H1 (cell line): ENCODE measurements around the gene MESD. TPM values are rescaled to one million over a fixed set of nuclear protein-coding genes. Genes with fewer than 3 reads are reported as not detected.

Experiments
- CTCF ChIA-PET: fragments of 300-600 bp; sonication (Branson Sonifier 250); formaldehyde crosslinking; loops from one replicate; lab custom pipeline; 2021; ENCODE audit not compliant: partially characterized antibody; lab: Charles Lee
- POLR2A ChIA-PET: fragments of 300-600 bp; sonication (Branson Sonifier 250); formaldehyde crosslinking; loops from one replicate; lab custom pipeline; 2021; ENCODE audit warnings: inconsistent platforms; ENCODE audit not compliant: partially characterized antibody; lab: Charles Lee
- DNase-seq, 2 experiments: peaks; one replicate each; pipeline versions ENCODE4 v3.0.0 to v3.0.0-alpha.2; 2010 to 2022; ENCODE audit warnings: low spot score in 2 of 2, low read depth in 1 of 2, mixed read lengths in 1 of 2
- FAIRE-seq: peaks from 2 replicates; lab custom pipeline; 2011; peaks lifted over from hg19 to GRCh38; lab: Jason Lieb, UNC
- H2AFZ ChIP-seq: 2 replicates; pipeline ENCODE4 v1.8.1; 2012; ENCODE audit warnings: low read length, inconsistent platforms
- H2AK5ac ChIP-seq: 2 replicates; pipeline ENCODE4 v1.6.1; 2013; ENCODE audit warnings: low read depth, low read length
- H2BK120ac ChIP-seq: replicated peaks from 2 replicates; pipeline ENCODE3; 2013; ENCODE audit warnings: low read depth, low read length, inconsistent platforms
- H2BK12ac ChIP-seq: 2 replicates; pipeline ENCODE4 v1.6.1; 2013; ENCODE audit warnings: low read depth, low read length
- H2BK15ac ChIP-seq: 2 replicates; pipeline ENCODE4 v1.6.1; 2013; ENCODE audit warnings: low read length
- H2BK20ac ChIP-seq: 2 replicates; pipeline ENCODE4 v1.6.1; 2013; ENCODE audit warnings: low read length
- H2BK5ac ChIP-seq: 2 replicates; pipeline ENCODE4 v1.6.1; 2013; ENCODE audit warnings: low read depth, low read length
- H3K14ac ChIP-seq: 2 replicates; pipeline ENCODE4 v1.6.1; 2013; ENCODE audit warnings: inconsistent platforms; ENCODE audit not compliant: insufficient read length
- H3K18ac ChIP-seq: 2 replicates; pipeline ENCODE4 v1.6.1; 2013; ENCODE audit warnings: low read length; ENCODE audit errors: extremely low read depth
- H3K23ac ChIP-seq: 2 replicates; pipeline ENCODE4 v1.6.1; 2013; ENCODE audit warnings: inconsistent platforms; ENCODE audit not compliant: insufficient read length
- H3K23me2 ChIP-seq: 2 replicates; pipeline ENCODE4 v1.6.1; 2013; ENCODE audit warnings: low read depth, low read length
- H3K27ac ChIP-seq: 2 replicates; pipeline ENCODE4 v1.6.1; 2011; ENCODE audit warnings: low read depth, low read length, inconsistent platforms
- H3K27me3 ChIP-seq, 4 experiments: replicated peaks in 1 of 4; 1 replicate in 1 of 4; 2 replicates in 3 of 4; pipeline versions ENCODE4 v1.6.1 to v1.8.1; 2011 to 2013; ENCODE audit warnings: low read length in 3 of 4, mild to moderate bottlenecking in 3 of 4, inconsistent platforms in 2 of 4, mixed read lengths in 2 of 4, moderate library complexity in 1 of 4; ENCODE audit not compliant: control insufficient read depth in 3 of 4, insufficient read depth in 3 of 4; ENCODE audit errors: extremely low read depth in 1 of 4
- H3K36me3 ChIP-seq, 4 experiments: 2 replicates each; pipeline versions ENCODE4 v1.6.1 to v1.8.1; 2011 to 2013; ENCODE audit warnings: mild to moderate bottlenecking in 4 of 4, low read length in 3 of 4, moderate library complexity in 2 of 4, control low read depth in 1 of 4, inconsistent platforms in 1 of 4; ENCODE audit not compliant: insufficient read depth in 4 of 4, control insufficient read depth in 2 of 4
- H3K4ac ChIP-seq: replicated peaks from 2 replicates; pipeline ENCODE3; 2013; ENCODE audit warnings: low read length, low read depth, mixed read lengths, inconsistent platforms; ENCODE audit not compliant: insufficient read length
- H3K4me1 ChIP-seq, 4 experiments: replicated peaks in 1 of 4; 1 replicate in 1 of 4; 2 replicates in 3 of 4; pipeline versions ENCODE4 v1.6.1 to v1.8.1; 2011 to 2013; ENCODE audit warnings: low read length in 3 of 4, inconsistent platforms in 2 of 4, mixed read lengths in 1 of 4; ENCODE audit not compliant: insufficient read depth in 4 of 4, control insufficient read depth in 3 of 4
- H3K4me2 ChIP-seq, 2 experiments: 2 replicates each; pipeline versions ENCODE4 v1.6.1 to v1.8.1; 2011 to 2013; ENCODE audit warnings: low read depth in 2 of 2, low read length in 2 of 2, control low read depth in 1 of 2, inconsistent platforms in 1 of 2, mild to moderate bottlenecking in 1 of 2; ENCODE audit not compliant: insufficient read depth in 1 of 2
- H3K4me3 ChIP-seq, 4 experiments: fragments of 200-600, 300-600 bp in 1 of 4; sonication (generic), shearing (Covaris generic), sonication (Bioruptor Twin) in 1 of 4; 2 replicates each; pipeline versions ENCODE4 v1.5.1 to v1.8.1; 2011 to 2016; ENCODE audit warnings: low read length in 4 of 4, low read depth in 3 of 4, control low read depth in 2 of 4, inconsistent platforms in 2 of 4, mild to moderate bottlenecking in 2 of 4, mixed read lengths in 1 of 4, moderate library complexity in 1 of 4; ENCODE audit not compliant: insufficient read depth in 2 of 4; ENCODE audit errors: extremely low read depth in 1 of 4
- H3K56ac ChIP-seq: replicated peaks from 2 replicates; pipeline ENCODE3; 2013; ENCODE audit warnings: low read depth, mild to moderate bottlenecking, mixed read lengths, low read length, inconsistent platforms; ENCODE audit not compliant: insufficient read length
- H3K79me1 ChIP-seq: 2 replicates; pipeline ENCODE4 v1.6.1; 2013; ENCODE audit warnings: low read depth, low read length, control low read depth
- H3K79me2 ChIP-seq, 2 experiments: 2 replicates each; pipeline versions ENCODE4 v1.6.1 to v1.8.1; 2012 to 2013; ENCODE audit warnings: low read length in 2 of 2, mild to moderate bottlenecking in 2 of 2, inconsistent platforms in 1 of 2; ENCODE audit not compliant: insufficient read depth in 2 of 2, control insufficient read depth in 1 of 2
- H3K9ac ChIP-seq, 4 experiments: replicated peaks in 1 of 4; 1 replicate in 1 of 4; 2 replicates in 3 of 4; pipeline versions ENCODE4 v1.6.1 to v1.8.1; 2011 to 2013; ENCODE audit warnings: low read depth in 3 of 4, low read length in 3 of 4, control low read depth in 2 of 4, mild to moderate bottlenecking in 2 of 4, moderate library complexity in 2 of 4, inconsistent platforms in 1 of 4; ENCODE audit errors: extremely low read depth in 1 of 4
- H3K9me3 ChIP-seq, 2 experiments: 2 replicates each; pipeline versions ENCODE4 v1.6.1 to v1.8.1; 2012 to 2013; ENCODE audit warnings: mild to moderate bottlenecking in 2 of 2, moderate library complexity in 2 of 2, control low read depth in 1 of 2, inconsistent platforms in 1 of 2, low read depth in 1 of 2, low read length in 1 of 2, mixed read lengths in 1 of 2; ENCODE audit not compliant: insufficient read depth in 2 of 2
- H4K20me1 ChIP-seq, 2 experiments: replicated peaks in 1 of 2; 2 replicates each; pipeline versions ENCODE3 to v1.8.1; 2011 to 2013; ENCODE audit warnings: inconsistent platforms in 2 of 2, low read length in 2 of 2, mild to moderate bottlenecking in 1 of 2; ENCODE audit not compliant: insufficient read depth in 2 of 2, control insufficient read depth in 1 of 2
- H4K5ac ChIP-seq: 2 replicates; pipeline ENCODE4 v1.6.1; 2013; ENCODE audit warnings: low read length, low read depth, mixed read lengths, inconsistent platforms; ENCODE audit not compliant: insufficient read length
- H4K8ac ChIP-seq: 2 replicates; pipeline ENCODE4 v1.8.0; 2013; ENCODE audit warnings: mild to moderate bottlenecking, moderate library complexity, low read length, inconsistent platforms; ENCODE audit not compliant: insufficient read depth; ENCODE audit errors: extremely low read depth
- H4K91ac ChIP-seq: replicated peaks from 2 replicates; pipeline ENCODE3; 2013; ENCODE audit warnings: low read length, mixed read lengths, inconsistent platforms; ENCODE audit not compliant: insufficient read length
- CEBPB ChIP-seq: IDR thresholded peaks from 2 replicates; pipeline ENCODE4 v1.6.1; 2012; ENCODE audit warnings: low read depth, low read length
- CREB1 ChIP-seq: IDR thresholded peaks from 2 replicates; pipeline ENCODE4 v1.6.1; 2012; ENCODE audit warnings: inconsistent platforms
- CTBP2 ChIP-seq: IDR thresholded peaks from 2 replicates; pipeline ENCODE4 v1.7.0; 2011; ENCODE audit warnings: borderline replicate concordance, mild to moderate bottlenecking, moderate library complexity, mixed read lengths, low read length; ENCODE audit not compliant: insufficient read depth, insufficient read length
- EP300 ChIP-seq, 2 experiments: IDR thresholded peaks; 1 replicate in 1 of 2; 2 replicates in 1 of 2; pipeline ENCODE4 v1.6.1; 2011 to 2012; ENCODE audit warnings: low read depth in 2 of 2, low read length in 2 of 2, mild to moderate bottlenecking in 2 of 2, borderline replicate concordance in 1 of 2, inconsistent platforms in 1 of 2, moderate library complexity in 1 of 2
- SP1 ChIP-seq: IDR thresholded peaks from 2 replicates; pipeline ENCODE4 v1.6.1; 2011; ENCODE audit warnings: low read depth, low read length
- TCF12 ChIP-seq: IDR thresholded peaks from 2 replicates; pipeline ENCODE4 v1.6.1; 2011; ENCODE audit warnings: low read depth, mild to moderate bottlenecking, low read length
- TEAD4 ChIP-seq: IDR thresholded peaks from 2 replicates; pipeline ENCODE4 v1.6.1; 2012; ENCODE audit warnings: low read depth, low read length, inconsistent platforms, mixed read lengths
- YY1 ChIP-seq: IDR thresholded peaks from 2 replicates; pipeline ENCODE4 v1.6.1; 2011; ENCODE audit warnings: low read depth, mild to moderate bottlenecking, low read length
- WGBS, 2 experiments: shearing (Covaris generic) in 1 of 2; methylation state at CpG; one replicate each; pipeline versions ENCODE4 v1.1.6 to v1.1.7; 2013 to 2015; ENCODE audit warnings: low lambda C conversion rate in 2 of 2, mixed read lengths in 2 of 2, inconsistent platforms in 1 of 2, low coverage in 1 of 2, missing lambda C conversion rate in 1 of 2; ENCODE audit not compliant: insufficient replicate concordance in 2 of 2, insufficient coverage in 1 of 2, insufficient read length in 1 of 2; ENCODE audit errors: extremely low coverage in 1 of 2, missing lambda C conversion rate in 1 of 2; 5-methylcytosine and 5-hydroxymethylcytosine counted together
- polyA plus RNA-seq, 7 experiments: library from polyadenylated mRNA; depleted of rRNA in 3 of 7; stranded (reverse) in 5 of 7; unstranded in 2 of 7; fragments of >200 nt in 5 of 7; fragments of 200-250 nt in 2 of 7; gene quantifications; 1 replicate in 5 of 7; 2 replicates in 1 of 7; 4 replicates in 1 of 7; pipeline versions ENCODE4 v1.2.1 to v1.2.3, GENCODE V29; 2011 to 2013; ENCODE audit warnings: missing spikeins in 2 of 7, mixed read lengths in 2 of 7
- total RNA-seq: library from RNA; stranded (reverse); fragmentation: NEBNext Ultra II Directional; extraction: Animal tissue kit (Norgen Biotek cat#: 25700); gene quantifications from 2 replicates; pipeline ENCODE4 v1.2.1, GENCODE V29; 2021

MESD gene
- total and polyA plus RNA-seq, 2 of the 8 experiments (the other 6 are each of a cell fraction or from before 2014, with no cell fraction given) = 11.0 to 28.3 TPM

- WGBS, 2 experiments = 52% methylated on average over 3 of the region's 3 CpGs; no CpG with 5 or more reads in 1 of the 2 experiments
- H4K8ac ChIP-seq = no peak overlapping the region
- CTCF ChIA-PET = interaction anchor here (0.7 to 5.9 kb wide), 20 partner anchors 9 to 399 kb away, joined by 3 to 94 read pairs (median 6); partner anchors contain the start of gene CEMIP
Measured at GRCh38 chr15:80967451-80967850, 22.2 kb downstream of the MESD start.

More at GRCh38 chr15:80967451-80967850, 22.2 kb downstream of the MESD start:
- H3K56ac ChIP-seq = no peak overlapping the region
- no peak overlapping the region for H3K14ac ChIP-seq
- FAIRE-seq = no peak
- H3K9ac ChIP-seq = no peak overlapping the region
- peaks cover 0 to 8% of the 10 kb centered on the region in 2 experiments for H4K20me1 ChIP-seq
- H2BK12ac ChIP-seq = peak overlapping the region; percentile 94; the same call in 1 of the 2 replicates
- peaks cover 13 to 30% (median 21%) of the 10 kb centered on the region in 4 experiments for H3K4me1 ChIP-seq
- DNase-seq = peak; percentile 54 to 59
- H4K5ac ChIP-seq = no peak overlapping the region
- H3K23ac ChIP-seq = no peak overlapping the region
- peak overlapping the region; percentile 73; the same call in 1 of the 2 replicates for H3K18ac ChIP-seq
- H4K91ac ChIP-seq = no peak overlapping the region
- peaks cover 2% of the 10 kb centered on the region; the same call in 1 of the 2 replicates for H3K79me1 ChIP-seq
- peak overlapping the region; percentile 94; the same call in 1 of the 2 replicates for H2AK5ac ChIP-seq
- peak overlapping the region; percentile 42 to 57 for H3K4me2 ChIP-seq
- no peaks in the 10 kb centered on the region for H3K27me3 ChIP-seq
- POLR2A ChIA-PET = interaction anchor here (0.7 to 1.6 kb wide), 7 partner anchors 9 to 136 kb away, joined by 3 to 7 read pairs (median 4); no protein-coding TSS in a partner anchor
- H3K79me2 ChIP-seq = peaks cover 0 to 2% of the 10 kb centered on the region in 2 experiments; a peak in 1 of 4 replicates
- H2AFZ ChIP-seq = no peak overlapping the region
- H3K27ac ChIP-seq = peak overlapping the region; percentile 62; the same call in 1 of the 2 replicates
- peaks cover 0 to 3% (median 0%) of the 10 kb centered on the region in 4 experiments; a peak in 1 of 8 replicates for H3K36me3 ChIP-seq
- H2BK120ac ChIP-seq = no peak overlapping the region
- no peak for TF ChIP-seq CEBPB
- no peak for TF ChIP-seq CREB1
- peak; percentile 72; the same call in 1 of the 2 replicates for TF ChIP-seq SP1
- TF ChIP-seq TEAD4 = peak; percentile 98
- peak; percentile 98 for TF ChIP-seq TCF12
- TF ChIP-seq CTBP2 = peak; percentile 60
- peak; percentile 56; the same call in 1 of the 2 replicates for TF ChIP-seq YY1
- peak in 1 of 2 experiments; percentile 46; a peak in 1 of 3 replicates for TF ChIP-seq EP300 (IDR thresholded peaks at IDR 0.05; ENCODE audit: borderline replicate concordance in 1 of 2, low read depth in 2 of 2, low read length in 2 of 2)
- peak overlapping the region; percentile 90; the same call in 1 of the 2 replicates for H2BK20ac ChIP-seq
- no peaks in the 10 kb centered on the region for H3K23me2 ChIP-seq
- peak overlapping the region; percentile 94 for H2BK5ac ChIP-seq
- peak overlapping the region; percentile 74 for H3K4ac ChIP-seq
- no peak overlapping the region for H2BK15ac ChIP-seq
- peak overlapping the region in 1 of 4 experiments; percentile 1; a peak in 1 of 8 replicates for H3K4me3 ChIP-seq
- H3K9me3 ChIP-seq = no peaks in the 10 kb centered on the region
